Measurements from ENCODE around the gene C2CD4A.

Gene C2CD4A

DNA sequence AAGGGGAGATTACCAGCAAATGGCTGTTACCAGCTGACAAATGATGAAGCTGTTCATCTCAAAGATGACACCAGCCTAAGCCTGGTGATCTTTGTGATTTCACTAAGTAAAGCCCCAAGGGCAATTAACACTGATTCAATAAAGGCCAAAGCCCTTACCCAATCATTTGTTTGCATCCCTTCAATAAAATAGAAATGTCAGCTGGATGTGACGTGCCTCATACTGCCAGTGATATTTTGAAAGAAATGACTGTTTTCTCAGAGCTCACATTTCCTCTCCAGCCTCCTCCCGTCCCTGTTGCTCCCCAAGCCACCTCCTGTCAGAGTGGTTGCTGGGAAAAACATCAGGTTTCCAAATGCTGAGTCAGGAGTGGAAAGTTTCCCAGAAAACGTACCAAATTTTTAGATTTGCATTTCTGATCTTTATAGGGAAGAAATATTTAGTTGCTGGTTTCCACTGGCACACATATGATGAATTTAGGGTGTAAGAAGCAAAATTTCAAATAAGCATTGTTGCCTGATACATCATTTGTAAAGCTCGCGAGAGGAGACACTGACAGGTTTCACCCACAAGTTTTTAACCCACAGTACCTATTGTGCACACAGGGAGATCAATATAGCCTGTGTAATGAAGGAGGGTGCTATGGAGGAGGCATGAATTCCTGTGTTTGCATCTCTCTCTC, 21.0 kb downstream of the C2CD4A start:
- Histone ChIP-seq H3K4me3 (ENCODE audit: low read length, poor library complexity, severe bottlenecking) (no peak overlapping the region), H3K9ac (ENCODE audit: low read depth, low read length, poor library complexity, severe bottlenecking) (no peak overlapping the region), H3K36me3 (ENCODE audit: insufficient read depth, low read length) (no peaks in the 10 kb centered on the region), H3K9me2 (replicated peaks; ENCODE audit: low read depth, low read length) (no peaks in the 10 kb centered on the region), H3K4me2 (ENCODE audit: low read depth, low read length, poor library complexity, severe bottlenecking) (no peak overlapping the region), H3K27me3 (ENCODE audit: insufficient read depth, low read length, poor library complexity, severe bottlenecking) (no peaks in the 10 kb centered on the region), H3F3A (ENCODE audit: low read depth) (no peaks in the 10 kb centered on the region), H2AFZ (ENCODE audit: low read length) (no peak overlapping the region), H3K4me1 (ENCODE audit: insufficient read depth, low read length, poor library complexity, severe bottlenecking) (no peaks in the 10 kb centered on the region), H3K79me2 (ENCODE audit: insufficient read depth, low read length) (no peaks in the 10 kb centered on the region), H3K9me3 (ENCODE audit: insufficient read depth, low read depth, low read length) (no peaks in the 10 kb centered on the region), H4K20me1 (ENCODE audit: insufficient read depth, low read length, poor library complexity, severe bottlenecking) (no peaks in the 10 kb centered on the region)
- TF ChIP-seq EZH2phosphoT487 (IDR thresholded peaks at IDR 0.05; ENCODE audit: borderline replicate concordance) = no peak
- TF ChIP-seq, protein P1, sequence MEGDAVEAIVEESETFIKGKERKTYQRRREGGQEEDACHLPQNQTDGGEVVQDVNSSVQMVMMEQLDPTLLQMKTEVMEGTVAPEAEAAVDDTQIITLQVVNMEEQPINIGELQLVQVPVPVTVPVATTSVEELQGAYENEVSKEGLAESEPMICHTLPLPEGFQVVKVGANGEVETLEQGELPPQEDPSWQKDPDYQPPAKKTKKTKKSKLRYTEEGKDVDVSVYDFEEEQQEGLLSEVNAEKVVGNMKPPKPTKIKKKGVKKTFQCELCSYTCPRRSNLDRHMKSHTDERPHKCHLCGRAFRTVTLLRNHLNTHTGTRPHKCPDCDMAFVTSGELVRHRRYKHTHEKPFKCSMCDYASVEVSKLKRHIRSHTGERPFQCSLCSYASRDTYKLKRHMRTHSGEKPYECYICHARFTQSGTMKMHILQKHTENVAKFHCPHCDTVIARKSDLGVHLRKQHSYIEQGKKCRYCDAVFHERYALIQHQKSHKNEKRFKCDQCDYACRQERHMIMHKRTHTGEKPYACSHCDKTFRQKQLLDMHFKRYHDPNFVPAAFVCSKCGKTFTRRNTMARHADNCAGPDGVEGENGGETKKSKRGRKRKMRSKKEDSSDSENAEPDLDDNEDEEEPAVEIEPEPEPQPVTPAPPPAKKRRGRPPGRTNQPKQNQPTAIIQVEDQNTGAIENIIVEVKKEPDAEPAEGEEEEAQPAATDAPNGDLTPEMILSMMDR (conservative IDR thresholded peaks at IDR 0.05; ENCODE audit: low read length) = no peak

DNA sequence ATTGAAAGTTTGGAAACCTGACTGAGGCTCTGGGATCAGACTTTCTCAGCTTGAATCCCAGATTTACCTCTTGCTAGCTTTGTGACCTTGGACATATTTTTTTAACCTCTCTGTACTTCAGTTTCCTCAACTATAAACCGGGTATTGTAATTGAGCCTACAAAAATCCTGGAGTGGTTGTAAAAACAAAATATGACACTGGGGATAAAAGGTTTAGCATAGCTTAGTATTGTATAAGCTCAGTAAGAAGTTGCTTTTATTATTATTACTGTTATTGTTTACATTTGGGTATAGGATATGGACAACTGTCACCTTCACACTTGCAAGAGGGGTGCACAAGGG, 21.5 kb downstream of the C2CD4A start:
- Histone ChIP-seq H2AFZ (ENCODE audit: low read length) (no peak overlapping the region), H3K36me3 (ENCODE audit: insufficient read depth, low read length) (no peaks in the 10 kb centered on the region), H3K4me1 (ENCODE audit: insufficient read depth, low read length, poor library complexity, severe bottlenecking) (no peaks in the 10 kb centered on the region), H3F3A (ENCODE audit: low read depth) (no peaks in the 10 kb centered on the region), H3K4me3 (ENCODE audit: low read length, poor library complexity, severe bottlenecking) (no peak overlapping the region), H3K27me3 (ENCODE audit: insufficient read depth, low read length, poor library complexity, severe bottlenecking) (no peaks in the 10 kb centered on the region), H3K4me2 (ENCODE audit: low read depth, low read length, poor library complexity, severe bottlenecking) (no peak overlapping the region), H3K9me3 (ENCODE audit: insufficient read depth, low read depth, low read length) (no peaks in the 10 kb centered on the region), H3K79me2 (ENCODE audit: insufficient read depth, low read length) (no peaks in the 10 kb centered on the region), H3K9me2 (replicated peaks; ENCODE audit: low read depth, low read length) (no peaks in the 10 kb centered on the region), H3K9ac (ENCODE audit: low read depth, low read length, poor library complexity, severe bottlenecking) (no peak overlapping the region), H4K20me1 (ENCODE audit: insufficient read depth, low read length, poor library complexity, severe bottlenecking) (no peaks in the 10 kb centered on the region)
- TF ChIP-seq, protein P1 (conservative IDR thresholded peaks at IDR 0.05; ENCODE audit: low read length) = no peak
- TF ChIP-seq EZH2phosphoT487 (IDR thresholded peaks at IDR 0.05; ENCODE audit: borderline replicate concordance) = no peak

DNA sequence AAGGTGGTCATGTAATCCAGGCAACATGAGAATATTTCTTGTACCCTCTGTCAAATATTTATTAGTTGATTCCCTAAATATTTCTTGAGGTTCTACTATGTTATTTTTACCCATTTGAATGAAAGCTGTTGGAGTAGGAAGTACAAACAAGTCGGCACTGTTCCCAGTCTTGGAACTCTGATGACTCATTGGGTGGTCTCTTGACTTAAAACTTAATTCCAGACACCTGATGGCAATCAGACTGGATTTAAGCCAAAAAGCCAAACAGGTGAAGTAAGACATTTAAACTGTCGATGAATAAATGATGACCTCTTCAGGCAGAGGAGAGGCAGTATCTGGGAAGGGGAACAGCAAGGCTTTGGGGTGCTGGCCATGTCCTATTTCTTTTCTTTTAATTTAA, 22.8 kb downstream of the C2CD4A start:
- Histone ChIP-seq H3K4me2 (ENCODE audit: low read depth, low read length, poor library complexity, severe bottlenecking) (no peak overlapping the region), H4K20me1 (ENCODE audit: insufficient read depth, low read length, poor library complexity, severe bottlenecking) (no peaks in the 10 kb centered on the region), H3K4me1 (ENCODE audit: insufficient read depth, low read length, poor library complexity, severe bottlenecking) (no peaks in the 10 kb centered on the region), H3K9ac (ENCODE audit: low read depth, low read length, poor library complexity, severe bottlenecking) (no peak overlapping the region), H3K79me2 (ENCODE audit: insufficient read depth, low read length) (no peaks in the 10 kb centered on the region), H3F3A (ENCODE audit: low read depth) (no peaks in the 10 kb centered on the region), H3K9me3 (ENCODE audit: insufficient read depth, low read depth, low read length) (no peaks in the 10 kb centered on the region), H3K27me3 (ENCODE audit: insufficient read depth, low read length, poor library complexity, severe bottlenecking) (no peaks in the 10 kb centered on the region), H3K36me3 (ENCODE audit: insufficient read depth, low read length) (no peaks in the 10 kb centered on the region), H3K4me3 (ENCODE audit: low read length, poor library complexity, severe bottlenecking) (no peak overlapping the region), H3K9me2 (replicated peaks; ENCODE audit: low read depth, low read length) (no peaks in the 10 kb centered on the region), H2AFZ (ENCODE audit: low read length) (no peak overlapping the region)
- TF ChIP-seq, protein P1 (conservative IDR thresholded peaks at IDR 0.05; ENCODE audit: low read length) = no peak
- no peak for TF ChIP-seq EZH2phosphoT487 (IDR thresholded peaks at IDR 0.05; ENCODE audit: borderline replicate concordance)

All from Loucy (cell line).